Immature natural killer cell (primary cell): ENCODE results near the gene TBC1D10B. TPM values are rescaled to one million over a fixed set of nuclear protein-coding genes. Genes with fewer than 3 reads are reported as not detected.

Experiments used
- DNase-seq, 3 donors: peaks; one replicate each; pipeline ENCODE4 v3.0.0; 2022; ENCODE audit warnings: mixed read lengths in 1 of 3
- H3K27ac Mint-ChIP-seq, 6 donors: one replicate each; pipeline ENCODE4 v1.8.0; 2020; ENCODE audit warnings: mixed read lengths in 6 of 6, mild to moderate bottlenecking in 5 of 6, inconsistent platforms in 4 of 6, moderate library complexity in 3 of 6
- H3K27me3 Mint-ChIP-seq, 3 donors: one replicate each; pipeline ENCODE4 v1.8.0; 2020 to 2021; ENCODE audit warnings: low read depth in 3 of 3, mild to moderate bottlenecking in 3 of 3, mixed read lengths in 3 of 3, moderate library complexity in 3 of 3, inconsistent platforms in 1 of 3
- H3K36me3 Mint-ChIP-seq, 3 donors: one replicate each; pipeline ENCODE4 v1.8.0; 2020; ENCODE audit warnings: mixed read lengths in 3 of 3, inconsistent platforms in 2 of 3, mild to moderate bottlenecking in 2 of 3
- H3K4me1 Mint-ChIP-seq, 2 donors: one replicate each; pipeline ENCODE4 v1.8.0; 2020; ENCODE audit warnings: inconsistent platforms in 2 of 2, mild to moderate bottlenecking in 2 of 2, mixed read lengths in 2 of 2, moderate library complexity in 1 of 2
- H3K4me3 Mint-ChIP-seq, 5 donors: one replicate each; pipeline ENCODE4 v1.8.0; 2020; ENCODE audit warnings: mild to moderate bottlenecking in 5 of 5, mixed read lengths in 5 of 5, inconsistent platforms in 3 of 5, moderate library complexity in 3 of 5
- H3K9me3 Mint-ChIP-seq, 6 donors: one replicate each; pipeline ENCODE4 v1.8.0; 2020; ENCODE audit warnings: mild to moderate bottlenecking in 6 of 6, mixed read lengths in 6 of 6, inconsistent platforms in 4 of 6, moderate library complexity in 3 of 6
- polyA plus RNA-seq, 3 donors: library from polyadenylated mRNA; unstranded; fragments of 300-500 nt; fragmentation: Illumina TruSeq; gene quantifications; one replicate each; pipeline ENCODE4 v1.2.3, GENCODE V29; 2021

Gene TBC1D10B
- polyA plus RNA-seq, 3 donors from 2014 or later = 9.5 to 18.5 (median 10.1) TPM

GRCh38 chr16:30383521-30383920 is 13.2 kb upstream of the TBC1D10B start:
- Mint-ChIP-seq H3K4me3 (peak overlapping the region; percentile 44 to 88 (median 72)), H3K27me3 (peaks cover 3 to 16% (median 8%) of the 10 kb centered on the region in 3 donors), H3K27ac (peak overlapping the region; percentile 96 to 100 (median 99)), H3K4me1 (peaks cover 51 to 55% of the 10 kb centered on the region in 2 donors), H3K9me3 (no peaks in the 10 kb centered on the region), H3K36me3 (peaks cover 3 to 4% (median 4%) of the 10 kb centered on the region in 3 donors)
- no peak for DNase-seq

GRCh38 chr16:30382111-30382881 is 12.0 kb upstream of the TBC1D10B start, which contains the start of gene SEPTIN1:
TSS of gene SEPTIN1 (minus strand) at chr16:30382561. CDS start at chr16:30382542, 19 bp downstream.
- Mint-ChIP-seq H3K27ac (peak within 1 kb of the TSS; percentile 96 to 100 (median 99)), H3K36me3 (peaks cover 3 to 4% (median 4%) of the 10 kb centered on the region in 3 donors), H3K4me3 (peak within 1 kb of the TSS; percentile 79 to 93 (median 88)), H3K27me3 (peaks cover 10 to 24% (median 18%) of the 10 kb centered on the region in 3 donors), H3K4me1 (peaks cover 63 to 65% of the 10 kb centered on the region in 2 donors), H3K9me3 (no peaks in the 10 kb centered on the region)
- DNase-seq = peak; percentile 80 to 83 (median 82)

- Mint-ChIP-seq H3K27me3 (peaks cover 10 to 24% (median 21%) of the 10 kb centered on the region in 3 donors), H3K9me3 (no peaks in the 10 kb centered on the region), H3K4me1 (peaks cover 67 to 68% of the 10 kb centered on the region in 2 donors), H3K27ac (peak overlapping the region; percentile 96 to 100 (median 99)), H3K36me3 (peaks cover 3 to 4% (median 4%) of the 10 kb centered on the region in 3 donors), H3K4me3 (peak overlapping the region; percentile 79 to 93 (median 88))
- DNase-seq = no peak
These were observed 11.2 kb upstream of the TBC1D10B start for GRCh38 chr16:30381291-30382041.

GRCh38 chr16:30380803-30381208 is 10.5 kb upstream of the TBC1D10B start:
- no peaks in the 10 kb centered on the region for H3K9me3 Mint-ChIP-seq
- H3K36me3 Mint-ChIP-seq = peaks cover 3 to 4% (median 4%) of the 10 kb centered on the region in 3 donors
- peaks cover 10 to 24% (median 21%) of the 10 kb centered on the region in 3 donors for H3K27me3 Mint-ChIP-seq
- H3K4me3 Mint-ChIP-seq = peak overlapping the region; percentile 56 to 93 (median 64)
- peak overlapping the region; percentile 87 to 100 (median 99) for H3K27ac Mint-ChIP-seq
- peaks cover 67 to 68% of the 10 kb centered on the region in 2 donors for H3K4me1 Mint-ChIP-seq
- no peak for DNase-seq

GRCh38 chr16:30380072-30380802 is 9.9 kb upstream of the TBC1D10B start:
- Mint-ChIP-seq H3K4me1 (peaks cover 66 to 67% of the 10 kb centered on the region in 2 donors), H3K4me3 (peak overlapping the region; percentile 65 to 95 (median 93)), H3K27ac (peak overlapping the region; percentile 98 to 100 (median 99)), H3K27me3 (peaks cover 10 to 24% (median 21%) of the 10 kb centered on the region in 3 donors), H3K36me3 (peaks cover 3 to 4% (median 4%) of the 10 kb centered on the region in 3 donors), H3K9me3 (no peaks in the 10 kb centered on the region)
- no peak for DNase-seq

- no peaks in the 10 kb centered on the region for H3K9me3 Mint-ChIP-seq
- peaks cover 3 to 4% (median 4%) of the 10 kb centered on the region in 3 donors for H3K36me3 Mint-ChIP-seq
- no peak for DNase-seq
- peaks cover 65 to 67% of the 10 kb centered on the region in 2 donors for H3K4me1 Mint-ChIP-seq
- peaks cover 10 to 22% (median 21%) of the 10 kb centered on the region in 3 donors for H3K27me3 Mint-ChIP-seq
- H3K4me3 Mint-ChIP-seq = peak overlapping the region; percentile 93 to 95 (median 93)
- H3K27ac Mint-ChIP-seq = peak overlapping the region; percentile 99 to 100 (median 99)
These were observed 9.0 kb upstream of the TBC1D10B start for GRCh38 chr16:30379158-30379783.

- no peaks in the 10 kb centered on the region for H3K9me3 Mint-ChIP-seq
- peaks cover 61 to 62% of the 10 kb centered on the region in 2 donors for H3K4me1 Mint-ChIP-seq
- H3K27me3 Mint-ChIP-seq = peaks cover 10 to 22% (median 21%) of the 10 kb centered on the region in 3 donors
- H3K36me3 Mint-ChIP-seq = peaks cover 3 to 4% (median 4%) of the 10 kb centered on the region in 3 donors
- H3K27ac Mint-ChIP-seq = peak overlapping the region; percentile 99 to 100 (median 99)
- DNase-seq = peak; percentile 99
- peak overlapping the region; percentile 93 to 95 (median 93) for H3K4me3 Mint-ChIP-seq
These were observed 8.2 kb upstream of the TBC1D10B start for GRCh38 chr16:30378236-30379157.

GRCh38 chr16:30377812-30378235 is 7.5 kb upstream of the TBC1D10B start:
- Mint-ChIP-seq H3K27ac (peak overlapping the region; percentile 99 to 100 (median 99)), H3K9me3 (no peaks in the 10 kb centered on the region), H3K4me1 (peaks cover 54 to 58% of the 10 kb centered on the region in 2 donors), H3K36me3 (peaks cover 3 to 4% (median 4%) of the 10 kb centered on the region in 3 donors), H3K4me3 (peak overlapping the region; percentile 93 to 95 (median 93)), H3K27me3 (peaks cover 10 to 21% (median 18%) of the 10 kb centered on the region in 3 donors)
- DNase-seq = peak; percentile 85 to 91 (median 90)

GRCh38 chr16:30377050-30377811 is 6.9 kb upstream of the TBC1D10B start:
- H3K27me3 Mint-ChIP-seq = peaks cover 10 to 16% (median 14%) of the 10 kb centered on the region in 3 donors
- peak overlapping the region; percentile 99 to 100 (median 99) for H3K27ac Mint-ChIP-seq
- H3K36me3 Mint-ChIP-seq = peaks cover 3 to 4% (median 4%) of the 10 kb centered on the region in 3 donors
- no peaks in the 10 kb centered on the region for H3K9me3 Mint-ChIP-seq
- DNase-seq = no peak
- peak overlapping the region; percentile 93 to 95 (median 93) for H3K4me3 Mint-ChIP-seq
- peaks cover 50 to 52% of the 10 kb centered on the region in 2 donors for H3K4me1 Mint-ChIP-seq

GRCh38 chr16:30376461-30376902 is 6.2 kb upstream of the TBC1D10B start:
- peaks cover 50 to 51% of the 10 kb centered on the region in 2 donors for H3K4me1 Mint-ChIP-seq
- peak overlapping the region in 2 of 5 donors; percentile 24 to 93 for H3K4me3 Mint-ChIP-seq
- H3K9me3 Mint-ChIP-seq = no peaks in the 10 kb centered on the region
- peak overlapping the region in 5 of 6 donors; percentile 53 to 100 (median 99) for H3K27ac Mint-ChIP-seq
- H3K36me3 Mint-ChIP-seq = peaks cover 3 to 4% (median 4%) of the 10 kb centered on the region in 3 donors
- DNase-seq = no peak
- peaks cover 10 to 16% (median 10%) of the 10 kb centered on the region in 3 donors for H3K27me3 Mint-ChIP-seq

- Mint-ChIP-seq H3K9me3 (no peaks in the 10 kb centered on the region), H3K27ac (peak overlapping the region; percentile 3 to 99 (median 61)), H3K4me1 (peaks cover 50 to 51% of the 10 kb centered on the region in 2 donors), H3K4me3 (peak overlapping the region in 1 of 5 donors; percentile 42), H3K27me3 (peaks cover 9 to 16% (median 10%) of the 10 kb centered on the region in 3 donors), H3K36me3 (peaks cover 3 to 4% (median 4%) of the 10 kb centered on the region in 3 donors)
- no peak for DNase-seq
These were observed 5.6 kb upstream of the TBC1D10B start for GRCh38 chr16:30375864-30376263.
